ENCODE results near the gene ZCRB1.

DNA sequence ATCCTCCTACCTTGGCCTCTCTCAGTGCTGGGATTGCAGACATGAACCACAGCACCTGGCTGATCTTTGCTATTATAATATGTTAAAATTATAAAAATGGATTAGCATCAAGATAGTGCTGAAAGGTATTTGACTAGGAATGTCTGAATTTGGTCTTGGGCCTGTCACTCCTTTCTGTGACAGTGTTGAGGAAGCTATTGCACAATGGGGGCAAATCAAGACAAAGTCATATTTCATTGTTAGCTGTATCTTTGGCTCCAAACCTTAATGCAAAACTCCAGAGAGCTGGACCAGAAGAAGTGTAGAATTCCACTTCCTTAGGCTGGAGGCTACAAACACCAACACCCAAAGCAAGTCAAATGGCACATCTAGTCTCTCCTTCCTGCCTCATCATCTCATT, 42.2 kb downstream of the ZCRB1 start:
- TF ChIP-seq, protein P1, sequence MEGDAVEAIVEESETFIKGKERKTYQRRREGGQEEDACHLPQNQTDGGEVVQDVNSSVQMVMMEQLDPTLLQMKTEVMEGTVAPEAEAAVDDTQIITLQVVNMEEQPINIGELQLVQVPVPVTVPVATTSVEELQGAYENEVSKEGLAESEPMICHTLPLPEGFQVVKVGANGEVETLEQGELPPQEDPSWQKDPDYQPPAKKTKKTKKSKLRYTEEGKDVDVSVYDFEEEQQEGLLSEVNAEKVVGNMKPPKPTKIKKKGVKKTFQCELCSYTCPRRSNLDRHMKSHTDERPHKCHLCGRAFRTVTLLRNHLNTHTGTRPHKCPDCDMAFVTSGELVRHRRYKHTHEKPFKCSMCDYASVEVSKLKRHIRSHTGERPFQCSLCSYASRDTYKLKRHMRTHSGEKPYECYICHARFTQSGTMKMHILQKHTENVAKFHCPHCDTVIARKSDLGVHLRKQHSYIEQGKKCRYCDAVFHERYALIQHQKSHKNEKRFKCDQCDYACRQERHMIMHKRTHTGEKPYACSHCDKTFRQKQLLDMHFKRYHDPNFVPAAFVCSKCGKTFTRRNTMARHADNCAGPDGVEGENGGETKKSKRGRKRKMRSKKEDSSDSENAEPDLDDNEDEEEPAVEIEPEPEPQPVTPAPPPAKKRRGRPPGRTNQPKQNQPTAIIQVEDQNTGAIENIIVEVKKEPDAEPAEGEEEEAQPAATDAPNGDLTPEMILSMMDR (IDR thresholded peaks at IDR 0.05): no peak
- TF ChIP-seq POLR2A (IDR thresholded peaks at IDR 0.05; ENCODE audit: low read depth) (no peak), POLR2AphosphoS5 (IDR thresholded peaks at IDR 0.05) (no peak), EP300 (IDR thresholded peaks at IDR 0.05) (no peak)

Measured in esophagus muscularis mucosa (tissue), 4 donors.